T-helper 1 cell treated with Interleukin-12 subunit alpha and Interleukin-12 subunit beta and Interleukin-4 antibody, amounts not matched to agents 30 ng/mL and 1 ng/mL, for 36 hours (primary cell): ENCODE data around the gene GLB1L2. TPM values are rescaled to one million over a fixed set of nuclear protein-coding genes. Genes with fewer than 3 reads are reported as not detected.

Source experiments
- intact Hi-C: fragments of 100-400 bp; cut with micrococcal nuclease; formaldehyde crosslinking; loops from one replicate; pipeline ENCODE4 v1.15.1; 2024
- total RNA-seq: library from RNA; stranded (reverse); gene quantifications from 2 replicates; pipeline ENCODE4 v1.2.3, GENCODE V29; 2022

The GLB1L2 gene
- total RNA-seq, 1 donor from 2014 or later = 3.1 TPM

- intact Hi-C loops = no loop called here
Measured at GRCh38 chr11:134382830-134383229, 51.0 kb downstream of the GLB1L2 start.

- intact Hi-C loops = no loop called here
Measured at GRCh38 chr11:134383576-134384221, 51.9 kb downstream of the GLB1L2 start.

- intact Hi-C loops = no loop called here
Measured at GRCh38 chr11:134384406-134384805, 52.6 kb downstream of the GLB1L2 start.

- intact Hi-C loops = no loop called here
Measured at GRCh38 chr11:134385171-134385570, 53.4 kb downstream of the GLB1L2 start.

- intact Hi-C loops = no loop called here
Measured at GRCh38 chr11:134385774-134386565, 54.2 kb downstream of the GLB1L2 start.

- intact Hi-C loops = no loop called here
Measured at GRCh38 chr11:134386945-134387344, 55.2 kb downstream of the GLB1L2 start.

- intact Hi-C loops = no loop called here
Measured at GRCh38 chr11:134387501-134387900, 55.7 kb downstream of the GLB1L2 start.

GRCh38 chr11:134388590-134388989, 56.8 kb downstream of the GLB1L2 start:
- intact Hi-C loops = no loop called here

- intact Hi-C loops = no loop called here
Measured at GRCh38 chr11:134389464-134390180, 57.8 kb downstream of the GLB1L2 start.

GRCh38 chr11:134390706-134391569, 59.1 kb downstream of the GLB1L2 start:
- intact Hi-C loops = no loop called here

- intact Hi-C loops = no loop called here
Measured at GRCh38 chr11:134391656-134392055, 59.9 kb downstream of the GLB1L2 start.

GRCh38 chr11:134392953-134393615, 61.3 kb downstream of the GLB1L2 start:
- intact Hi-C loops = no loop called here

GRCh38 chr11:134393638-134394037, 61.9 kb downstream of the GLB1L2 start:
- intact Hi-C loops = no loop called here

GRCh38 chr11:134394311-134394710, 62.5 kb downstream of the GLB1L2 start:
- intact Hi-C loops = no loop called here

- intact Hi-C loops = no loop called here
Measured at GRCh38 chr11:134395002-134395401, 63.2 kb downstream of the GLB1L2 start.

GRCh38 chr11:134397304-134398078, 65.7 kb downstream of the GLB1L2 start:
- intact Hi-C loops = no loop called here

GRCh38 chr11:134398079-134398444, 66.3 kb downstream of the GLB1L2 start:
- intact Hi-C loops = no loop called here

- intact Hi-C loops = no loop called here
Measured at GRCh38 chr11:134398644-134399292, 67.0 kb downstream of the GLB1L2 start.

- intact Hi-C loops = no loop called here
Measured at GRCh38 chr11:134399293-134399654, 67.5 kb downstream of the GLB1L2 start.

GRCh38 chr11:134399996-134400395, 68.2 kb downstream of the GLB1L2 start:
- intact Hi-C loops = no loop called here
